ENCODE results near the gene ZNF106.

The ZNF106 gene

GRCh38 chr15:42404461-42405235 is 86.3 kb downstream of the ZNF106 start:
- no peak for DNase-seq

GRCh38 chr15:42403389-42403788 is 87.6 kb downstream of the ZNF106 start:
- DNase-seq: no peak

DNA sequence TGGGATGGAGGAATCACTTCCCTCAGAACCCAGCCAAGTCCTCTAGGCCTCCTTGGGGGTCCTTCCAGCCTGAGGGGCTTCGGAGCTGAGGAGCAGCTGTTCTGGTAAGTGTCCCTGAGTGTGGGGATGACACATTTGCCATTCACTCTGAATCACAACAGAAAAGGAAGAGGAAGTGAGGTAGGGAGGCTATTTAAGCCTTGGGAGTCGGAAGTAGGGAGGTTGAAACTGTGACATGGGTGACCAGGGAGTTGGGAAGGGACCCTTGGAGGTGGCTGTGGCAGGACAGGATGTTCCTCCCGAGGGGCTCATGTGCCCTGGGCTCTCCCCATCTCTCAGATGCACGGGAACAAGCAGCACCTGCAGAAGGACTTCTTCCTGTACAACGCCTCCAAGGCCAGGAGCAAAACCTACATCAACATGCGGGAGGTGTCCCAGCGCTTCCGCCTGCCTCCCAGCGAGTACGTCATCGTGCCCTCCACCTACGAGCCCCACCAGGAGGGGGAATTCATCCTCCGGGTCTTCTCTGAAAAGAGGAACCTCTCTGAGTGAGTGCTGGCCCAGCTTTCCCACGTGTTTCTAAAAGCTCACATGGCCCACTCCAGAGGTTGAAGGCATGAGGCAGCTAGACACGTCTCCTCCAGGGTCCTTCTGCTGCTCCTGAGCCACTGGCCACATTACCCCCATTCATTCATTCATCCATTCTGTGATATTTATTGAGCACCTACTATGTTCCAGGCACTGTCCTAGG is 88.3 kb downstream of the ZNF106 start:
- DNase-seq: no peak

DNA sequence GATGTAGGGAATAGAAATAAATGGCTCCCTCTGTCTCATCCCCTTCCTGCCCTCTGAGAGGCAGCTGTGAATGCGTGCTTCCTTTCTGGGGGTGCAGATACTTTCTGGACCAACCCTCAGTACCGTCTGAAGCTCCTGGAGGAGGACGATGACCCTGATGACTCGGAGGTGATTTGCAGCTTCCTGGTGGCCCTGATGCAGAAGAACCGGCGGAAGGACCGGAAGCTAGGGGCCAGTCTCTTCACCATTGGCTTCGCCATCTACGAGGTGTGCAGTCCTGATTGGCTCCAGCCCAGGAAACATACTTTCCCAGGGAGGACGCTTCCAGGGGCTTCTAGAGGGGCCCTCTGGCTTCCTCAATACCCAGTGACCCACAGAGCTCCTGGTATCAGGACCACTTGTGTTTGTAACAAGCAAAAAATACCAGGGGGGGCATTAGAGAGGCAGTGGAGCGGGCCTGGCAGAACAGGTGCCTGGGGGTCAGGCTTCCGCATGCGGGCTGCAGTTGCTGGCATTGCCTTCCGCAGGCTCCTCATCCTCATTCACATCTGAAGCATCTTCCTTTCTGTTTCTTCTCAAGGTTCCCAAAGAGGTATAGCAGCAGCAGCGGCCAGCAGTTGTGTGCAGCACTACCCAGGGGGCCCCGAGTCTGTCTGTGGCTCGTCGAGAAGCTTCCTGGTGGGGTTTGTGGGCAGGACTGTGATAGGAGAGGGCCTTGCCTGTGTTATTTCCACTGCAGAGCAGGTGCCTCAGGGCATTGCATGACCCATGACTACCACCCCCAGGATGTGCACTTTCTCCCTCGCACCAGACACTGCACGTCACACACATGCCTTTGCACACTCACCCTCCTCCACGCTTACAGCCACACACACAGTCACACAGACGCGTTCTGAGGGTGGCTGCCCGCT is 89.1 kb downstream of the ZNF106 start:
- no peak for DNase-seq

GRCh38 chr15:42395838-42396237 is 95.1 kb downstream of the ZNF106 start:
- DNase-seq: no peak

DNA sequence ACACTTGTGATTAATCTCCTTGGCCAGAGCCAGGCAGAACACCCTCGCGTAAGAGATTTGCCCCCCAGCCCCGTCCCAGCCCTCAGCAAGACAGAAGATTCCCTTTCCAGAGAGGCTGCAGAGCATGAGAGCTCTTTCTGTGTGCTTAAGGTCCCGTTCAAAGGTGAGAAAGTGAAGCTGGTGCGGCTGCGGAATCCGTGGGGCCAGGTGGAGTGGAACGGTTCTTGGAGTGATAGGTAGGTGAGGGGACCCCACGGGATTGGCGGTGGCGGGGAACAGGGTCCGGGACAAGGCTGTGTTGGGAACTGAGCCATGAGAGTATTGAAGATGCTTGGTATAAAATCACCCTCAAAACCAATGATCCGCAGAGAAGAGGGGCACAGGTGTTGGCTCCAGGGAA is 96.8 kb downstream of the ZNF106 start:
- DNase-seq: no peak

DNA sequence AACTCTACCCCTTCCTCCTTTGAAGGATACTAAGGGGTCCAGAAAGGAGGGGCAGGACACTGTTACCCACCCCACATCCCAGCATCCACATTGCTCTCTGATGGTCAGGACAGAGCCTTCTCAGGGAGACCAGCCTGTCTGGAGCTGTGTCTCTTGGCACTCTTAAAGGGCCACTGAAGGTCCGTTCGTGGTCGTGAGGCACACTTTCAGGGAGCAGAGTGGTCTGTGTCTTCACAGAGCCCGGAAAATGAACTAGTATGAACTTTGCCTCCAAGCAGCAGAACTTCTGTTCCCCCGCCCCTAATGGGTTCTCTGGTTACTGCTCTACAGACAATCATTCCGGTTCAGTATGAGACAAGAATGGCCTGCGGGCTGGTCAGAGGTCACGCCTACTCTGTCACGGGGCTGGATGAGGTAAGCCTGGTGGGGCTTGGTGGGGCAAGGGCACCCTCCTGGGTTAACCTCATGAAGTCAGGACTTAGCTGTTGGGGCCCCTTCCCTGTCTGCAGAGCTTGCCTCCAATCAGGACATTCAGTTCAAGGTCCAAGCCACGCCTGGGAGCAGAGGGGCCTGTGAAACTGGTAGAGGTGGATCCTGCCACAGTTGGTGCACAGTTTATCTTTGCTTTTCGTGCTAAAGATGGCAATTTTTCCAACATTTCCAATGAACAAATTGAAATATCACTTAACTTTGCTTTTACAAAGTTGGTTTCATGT is 98.5 kb downstream of the ZNF106 start:
- no peak for DNase-seq

DNA sequence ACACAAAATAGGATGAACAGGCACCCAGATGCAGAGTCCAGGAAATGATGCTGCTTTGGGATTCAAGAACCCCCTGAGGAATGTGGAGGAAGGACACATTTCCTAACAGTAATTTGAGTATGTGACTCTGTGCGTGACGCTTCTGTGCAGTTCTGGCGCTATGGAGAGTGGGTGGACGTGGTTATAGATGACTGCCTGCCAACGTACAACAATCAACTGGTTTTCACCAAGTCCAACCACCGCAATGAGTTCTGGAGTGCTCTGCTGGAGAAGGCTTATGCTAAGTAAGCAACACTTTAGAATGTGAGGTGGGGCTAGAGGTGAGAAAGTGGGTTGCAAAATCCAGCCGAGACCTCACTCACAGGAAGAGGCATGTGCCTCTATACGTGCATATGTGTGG is 103.3 kb downstream of the ZNF106 start:
- DNase-seq: no peak

DNA sequence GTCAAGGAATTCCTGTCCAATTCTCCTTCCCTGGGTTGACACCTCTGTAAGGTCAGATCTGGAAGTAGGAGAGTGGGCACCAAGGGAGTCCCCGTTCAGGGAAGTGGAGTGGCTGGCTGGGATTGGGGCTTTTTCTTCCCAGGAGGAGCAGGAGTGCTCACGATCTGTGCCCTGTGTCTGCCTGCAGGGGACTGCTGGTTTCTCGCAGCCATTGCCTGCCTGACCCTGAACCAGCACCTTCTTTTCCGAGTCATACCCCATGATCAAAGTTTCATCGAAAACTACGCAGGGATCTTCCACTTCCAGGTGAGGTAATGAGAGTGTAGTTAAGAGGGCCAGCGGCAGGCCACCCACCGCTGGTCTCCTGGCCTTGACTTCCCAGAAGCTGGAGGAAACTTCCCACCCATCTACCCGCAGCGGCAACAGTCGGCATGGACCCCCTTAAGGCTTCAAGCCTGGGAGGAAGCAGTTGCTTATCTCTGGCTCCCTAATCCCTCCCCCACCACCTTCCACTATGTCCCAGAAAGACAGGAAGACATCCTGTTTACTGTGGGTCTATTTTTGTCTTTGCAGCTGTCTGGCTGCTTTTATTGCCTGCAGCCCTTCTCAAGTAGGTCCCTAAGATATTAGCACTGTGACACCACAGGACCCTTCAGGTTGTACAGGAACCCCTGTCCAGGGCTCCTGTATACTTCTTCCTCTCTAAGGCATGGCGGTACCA is 104.8 kb downstream of the ZNF106 start:
- DNase-seq: no peak

DNA sequence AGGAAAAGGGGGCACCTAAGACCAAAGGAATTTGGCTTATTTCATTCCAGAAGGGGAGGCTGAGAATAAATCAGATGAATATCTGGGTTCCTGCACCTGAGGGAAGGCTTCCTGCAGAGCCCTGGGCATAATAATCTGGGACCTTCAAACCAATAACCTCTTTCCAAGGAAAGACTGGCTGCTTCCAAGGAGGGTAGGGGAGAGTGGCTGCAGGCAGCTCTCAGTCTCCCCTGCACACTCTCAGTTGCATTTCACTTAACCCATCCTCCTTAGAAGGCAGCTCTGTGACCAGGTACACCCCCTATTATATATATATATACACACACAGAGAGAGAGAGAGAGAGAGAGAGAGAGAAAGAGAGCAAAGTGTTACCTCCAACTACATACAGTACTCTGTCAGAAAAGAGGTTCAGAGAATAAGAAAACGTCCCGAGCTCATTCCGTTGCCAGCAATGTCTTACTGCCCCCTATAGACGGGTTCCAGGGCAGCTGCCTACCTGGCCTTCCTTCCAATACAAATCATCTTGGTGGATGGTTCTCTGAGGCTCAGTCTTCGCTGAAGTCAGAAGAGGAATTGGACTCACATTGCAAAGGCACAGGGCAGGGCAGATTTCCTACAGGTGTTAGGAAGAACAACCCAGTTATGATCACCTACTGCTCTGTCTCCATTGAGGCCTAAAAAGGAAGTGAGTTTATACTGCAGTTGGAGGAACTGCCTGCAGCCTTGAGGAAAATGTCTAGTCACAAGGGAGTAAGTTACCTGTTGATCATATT is 105.5 kb downstream of the ZNF106 start:
- peak; percentile 54 for DNase-seq

DNA sequence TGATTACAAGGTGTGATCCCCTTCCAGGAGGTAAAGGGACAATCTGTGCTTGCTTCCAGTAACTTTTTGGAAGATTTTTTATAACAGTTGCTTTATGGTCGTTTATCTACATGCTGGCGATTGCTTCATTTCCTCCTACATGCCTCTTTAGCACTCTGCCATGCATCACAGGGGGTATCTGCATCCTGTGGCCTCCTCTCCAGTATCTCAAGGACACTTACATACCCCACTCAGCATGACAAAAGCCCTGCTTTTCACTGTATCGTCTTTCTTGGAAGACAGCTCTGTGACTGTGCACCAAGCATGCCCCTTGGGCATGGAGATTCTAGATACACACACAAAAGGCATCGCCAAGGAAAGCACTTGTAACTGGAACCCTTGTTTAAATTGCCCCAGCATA is 106.3 kb downstream of the ZNF106 start:
- DNase-seq: no peak

GRCh38 chr15:42378011-42378410 is 112.9 kb downstream of the ZNF106 start:
- DNase-seq: no peak

DNA sequence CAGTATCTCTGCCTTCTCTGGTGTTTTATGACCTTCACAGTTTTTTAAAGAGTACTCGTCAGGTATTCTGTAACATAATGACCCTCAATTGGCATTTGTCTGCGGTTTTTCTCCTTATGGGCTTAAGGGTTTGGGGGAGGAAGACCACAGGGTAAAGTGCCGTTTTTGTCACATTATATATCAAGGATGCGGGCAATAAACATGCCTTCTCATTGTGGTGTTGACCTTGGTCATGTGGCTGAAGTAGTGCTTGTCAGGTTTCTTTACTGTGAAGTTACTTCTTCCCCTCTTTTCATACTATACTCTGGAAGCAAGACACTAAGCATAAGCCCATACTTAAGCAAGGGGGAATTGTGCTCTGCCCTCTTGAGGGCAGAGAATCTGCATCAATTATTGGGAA is 115.0 kb downstream of the ZNF106 start:
- DNase-seq: no peak

DNA sequence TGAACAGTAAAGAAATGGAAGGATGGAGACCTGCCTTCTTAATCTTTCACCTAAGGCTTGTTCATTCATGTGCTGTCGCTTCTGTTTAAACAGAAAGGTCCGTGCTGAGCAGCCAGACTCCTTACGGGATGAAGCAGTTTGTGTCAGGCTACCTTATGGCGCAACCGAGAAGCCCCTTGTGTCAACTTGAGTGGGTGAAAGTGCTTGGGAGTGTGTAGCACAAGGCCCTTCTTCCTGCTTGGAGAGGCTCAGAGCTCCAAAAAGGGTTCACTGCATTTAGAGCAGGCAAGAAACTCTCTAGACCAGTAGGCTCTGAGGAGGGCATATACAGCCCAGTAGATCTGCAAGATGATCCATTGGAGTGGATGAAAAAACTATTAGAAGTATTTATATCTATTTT is 115.7 kb downstream of the ZNF106 start:
- no peak for DNase-seq

- DNase-seq: no peak
Measured at GRCh38 chr15:42374810-42375209, 116.1 kb downstream of the ZNF106 start.

GRCh38 chr15:42373936-42374335 is 117.0 kb downstream of the ZNF106 start:
- DNase-seq: no peak

DNA sequence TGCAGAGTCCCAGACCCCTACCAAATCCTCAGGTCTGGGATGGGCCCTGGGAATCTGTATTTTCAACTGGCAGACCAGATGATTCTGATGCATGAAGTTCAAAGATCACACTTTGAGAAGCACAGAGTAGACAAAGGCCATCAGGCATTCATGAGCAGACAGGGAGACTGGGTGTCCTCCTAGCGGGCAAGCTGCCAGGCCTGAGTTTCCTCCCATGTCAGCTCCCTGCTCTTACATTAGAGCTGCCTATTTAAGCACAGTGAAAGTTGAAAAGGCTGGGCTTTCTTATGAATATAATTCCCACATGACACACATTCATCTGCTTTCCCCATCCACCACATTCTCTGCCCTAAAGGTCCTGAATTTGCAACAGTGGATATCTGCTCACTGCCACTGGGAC is 117.7 kb downstream of the ZNF106 start:
- DNase-seq: no peak

GRCh38 chr15:42371096-42371495 is 119.8 kb downstream of the ZNF106 start:
- peak; percentile 30 for DNase-seq

GRCh38 chr15:42368096-42368495 is 122.8 kb downstream of the ZNF106 start:
- DNase-seq: peak; percentile 8

DNA sequence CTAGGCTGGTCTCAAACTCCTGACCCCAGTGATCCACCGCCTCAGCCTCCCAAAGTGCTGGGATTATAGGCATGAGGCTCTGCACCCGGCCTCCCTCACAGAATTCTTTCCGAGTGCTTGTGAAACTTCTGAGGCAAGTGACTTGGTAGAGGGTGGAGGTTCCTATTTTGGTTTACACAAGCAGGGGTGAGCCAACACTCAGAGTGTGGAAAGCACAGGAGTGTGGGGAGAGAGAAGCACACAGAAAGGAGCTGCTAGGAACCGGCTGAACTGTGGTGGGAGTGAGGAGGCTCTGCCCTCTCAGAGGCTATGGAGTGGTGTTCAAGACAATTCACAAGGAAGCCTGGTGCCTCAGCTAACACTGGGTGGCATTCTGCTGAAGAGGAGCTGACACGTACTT is 123.9 kb downstream of the ZNF106 start:
- no peak for DNase-seq

DNA sequence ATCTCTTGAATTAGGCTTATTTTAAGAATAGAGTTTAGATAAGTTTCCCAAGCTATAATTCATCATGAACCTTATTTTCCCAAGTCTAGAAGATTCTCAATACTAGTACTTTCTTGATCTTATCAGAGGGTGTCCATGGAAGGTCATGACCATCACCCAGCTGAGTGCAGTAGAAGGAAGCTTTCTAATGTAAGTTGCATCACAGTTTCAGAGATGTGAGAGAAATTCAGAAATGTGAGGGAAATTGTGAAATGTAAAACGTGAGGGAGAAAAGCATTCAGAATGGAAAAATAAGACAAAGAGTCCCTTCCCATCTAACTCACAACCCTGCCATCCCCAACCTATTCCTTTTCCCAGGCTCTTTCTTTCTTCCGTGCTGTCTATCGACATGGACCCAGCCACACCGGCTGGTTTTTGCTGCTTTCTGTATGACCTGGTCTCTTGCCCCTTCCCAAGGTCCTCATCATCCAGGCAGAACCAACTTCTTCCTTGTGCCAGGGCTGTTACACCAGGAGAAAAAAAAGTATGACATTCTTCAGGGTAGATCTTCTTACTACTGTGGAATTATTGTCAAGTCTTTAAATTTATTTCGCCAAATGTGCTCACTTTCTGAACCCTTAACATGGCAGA is 124.9 kb downstream of the ZNF106 start:
- no peak for DNase-seq
